GM18861 (cell line): ENCODE data around the gene CC2D2B.
"Not testable (repeated sequence)": the region's sequence is repeated elsewhere in the genome, so short reads cannot be mapped to it uniquely, and the experiment has no call there.

Experiments used
- ATAC-seq: cut with Tn5 transposase; IDR thresholded peaks from one replicate; pipeline ENCODE4 v1.9.1; 2021; ENCODE audit not compliant: unreplicated experiment

CC2D2B gene

DNA sequence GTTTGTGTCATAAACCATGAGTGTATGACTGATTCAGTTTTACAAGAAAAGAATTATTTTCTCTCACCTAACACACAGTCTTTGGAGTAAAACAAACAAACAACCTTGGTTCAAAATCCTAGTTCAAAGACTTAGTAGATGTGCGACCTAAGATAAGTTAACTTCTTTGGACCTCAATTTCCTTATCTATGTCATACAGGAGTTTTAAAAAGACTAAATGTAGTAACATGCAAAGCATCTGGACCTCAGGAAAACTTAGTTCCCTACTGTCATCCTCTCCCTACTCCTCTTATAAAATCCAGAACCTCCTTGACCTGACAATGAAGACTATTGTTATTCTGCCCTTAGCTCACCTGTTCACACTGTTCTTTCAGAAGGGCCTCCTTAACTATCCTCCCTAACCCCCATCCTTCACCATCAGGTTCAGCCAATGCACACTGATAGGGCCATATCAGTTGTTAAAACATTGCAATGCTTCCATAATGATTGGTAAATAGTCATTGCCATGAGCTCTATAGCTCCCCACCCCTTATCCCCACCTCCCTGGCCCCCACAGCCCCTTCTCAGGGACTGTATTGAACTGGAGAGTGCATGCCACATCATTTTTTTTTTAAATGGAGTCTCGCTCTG, 106.8 kb downstream of the CC2D2B start:
- ATAC-seq = no peak

- ATAC-seq = peak; percentile 59
Measured at GRCh38 chr10:96017191-96017687, 109.5 kb downstream of the CC2D2B start.

DNA sequence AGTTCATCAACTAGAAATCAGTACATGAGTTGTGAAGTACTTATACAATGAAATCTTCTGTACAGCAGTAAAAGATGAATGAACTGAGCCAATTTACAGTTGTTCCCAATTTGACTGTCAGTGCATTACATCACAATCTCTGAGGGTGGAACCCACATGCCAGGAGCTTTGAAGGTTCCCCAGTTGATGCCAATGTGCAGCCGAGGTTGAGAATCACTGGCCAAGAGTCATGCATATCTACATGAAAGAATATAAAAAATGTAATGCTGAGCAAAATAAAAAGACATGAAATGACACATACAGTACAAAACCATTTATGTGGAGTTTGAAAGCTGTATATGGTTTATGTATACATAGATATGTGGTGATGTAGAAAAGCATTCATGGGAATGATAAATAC, 113.6 kb downstream of the CC2D2B start:
- ATAC-seq = no peak

GRCh38 chr10:96022739-96023138, 115.0 kb downstream of the CC2D2B start:
- ATAC-seq = no peak

DNA sequence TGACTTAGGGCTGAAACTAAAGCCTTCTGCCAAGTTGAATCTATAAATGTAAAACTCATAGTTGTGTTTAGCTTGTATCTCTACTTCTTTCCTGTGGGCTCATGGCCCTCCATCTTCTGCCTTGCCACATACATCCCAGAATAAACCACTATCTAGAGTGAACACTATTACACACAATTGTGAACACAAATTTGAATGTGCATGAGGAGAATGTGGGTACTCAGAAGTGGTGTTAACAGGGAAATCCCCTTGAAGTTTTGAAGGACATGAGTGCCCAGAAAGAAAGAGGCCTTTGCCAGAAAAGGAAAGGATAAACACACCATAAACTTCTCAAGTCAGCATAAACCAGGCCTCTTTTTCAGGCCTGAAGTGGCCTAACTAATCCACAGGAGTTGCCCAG, 115.4 kb downstream of the CC2D2B start:
- no peak for ATAC-seq

- ATAC-seq = no peak
Measured at GRCh38 chr10:96025566-96025965, 117.8 kb downstream of the CC2D2B start.

DNA sequence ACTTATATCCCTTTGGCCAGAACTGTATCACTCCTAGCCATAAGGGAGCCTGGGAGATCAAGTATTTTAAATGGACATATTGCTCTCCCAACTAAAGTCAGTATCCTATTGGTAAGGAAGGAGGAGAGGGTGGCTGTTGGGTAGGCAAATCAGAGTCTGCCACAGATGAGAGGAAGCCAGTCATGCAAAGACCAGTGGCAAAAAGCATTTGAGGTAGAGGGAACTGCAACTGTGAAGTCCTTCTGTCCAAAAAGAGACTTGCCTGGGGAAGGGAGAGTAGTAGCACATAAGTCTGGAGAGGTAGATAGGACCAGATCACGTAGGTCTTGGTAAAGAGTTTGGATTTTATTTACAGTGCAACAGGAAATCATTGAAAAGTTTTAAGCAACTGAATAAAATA, 126.8 kb downstream of the CC2D2B start:
- ATAC-seq = no peak

DNA sequence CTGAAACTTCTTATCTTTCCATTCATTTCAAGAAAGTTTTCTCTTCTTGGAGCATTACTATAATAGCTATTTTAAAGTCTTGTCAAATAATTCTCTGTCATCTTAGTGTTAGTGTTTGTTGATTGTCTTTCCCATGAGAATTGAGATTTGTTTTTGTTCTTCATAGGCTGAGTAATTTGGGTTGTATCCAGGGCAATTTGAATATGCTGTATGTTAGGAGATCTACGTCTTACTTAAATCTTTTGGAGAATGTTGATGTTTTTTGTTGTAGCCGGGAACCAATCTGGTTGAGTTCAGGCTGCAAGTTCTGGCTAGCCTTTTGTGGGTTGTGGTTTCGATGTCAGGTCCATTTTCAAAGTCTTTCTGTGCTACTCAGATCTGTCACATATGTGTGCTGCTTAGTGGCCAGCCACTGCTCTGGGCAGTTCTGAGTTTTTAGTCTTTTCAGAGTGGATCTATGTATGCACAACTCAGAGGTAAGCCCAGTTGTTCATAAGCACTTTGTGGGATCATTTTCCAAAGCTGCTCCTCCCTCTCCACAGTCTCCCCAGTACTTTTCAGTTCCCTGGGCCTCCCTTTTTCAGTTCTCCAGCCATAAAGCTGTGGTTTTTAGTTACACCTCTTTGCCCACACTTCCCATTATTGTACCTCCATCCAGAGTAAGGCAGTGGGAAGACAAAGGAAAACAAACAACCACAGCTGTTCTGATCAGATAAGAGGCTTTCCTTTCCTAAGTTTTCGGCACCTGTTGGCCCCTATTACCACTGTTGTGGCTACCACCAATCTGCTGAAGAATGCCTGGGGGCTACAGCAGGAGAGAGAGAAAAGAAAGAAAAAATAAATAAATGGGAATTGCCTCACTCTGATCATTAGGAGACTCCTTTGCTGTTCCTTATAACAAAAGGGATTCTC, 131.0 kb downstream of the CC2D2B start:
- no peak for ATAC-seq

- ATAC-seq = no peak
Measured at GRCh38 chr10:96041146-96041545, 133.4 kb downstream of the CC2D2B start.

- ATAC-seq = peak; percentile 87
Measured at GRCh38 chr10:96043033-96043892, 135.5 kb downstream of the CC2D2B start, which contains the start of gene CCNJ. Gene CCNJ (plus strand): TSS chr10:96043583. CDS start chr10:96044394, 811 bp downstream.

GRCh38 chr10:96043893-96044715, 136.3 kb downstream of the CC2D2B start:
- peak; percentile 13 for ATAC-seq

DNA sequence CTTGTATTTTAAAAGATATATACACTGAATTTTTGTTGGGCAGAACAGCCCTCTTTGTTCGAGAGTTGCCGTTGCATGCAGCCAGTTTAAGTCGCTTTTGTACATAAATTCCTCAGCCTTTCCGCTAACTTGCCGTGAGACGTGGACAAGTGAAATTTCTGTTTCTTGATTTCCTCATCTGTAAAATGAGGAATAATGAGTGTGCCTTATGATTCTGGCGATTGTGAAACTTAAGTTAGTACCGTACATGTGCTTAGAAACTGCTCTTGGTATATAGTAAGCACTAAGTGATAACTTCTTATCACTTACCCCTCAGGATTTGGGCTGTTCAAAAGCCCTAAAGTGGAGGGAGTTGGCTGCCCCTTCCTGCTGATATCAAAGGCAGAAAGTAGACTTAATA, 137.0 kb downstream of the CC2D2B start:
- ATAC-seq = no peak

- no peak for ATAC-seq
Measured at GRCh38 chr10:96046546-96046945, 138.8 kb downstream of the CC2D2B start.

- no peak for ATAC-seq
Measured at GRCh38 chr10:96047004-96047649, 139.4 kb downstream of the CC2D2B start.

GRCh38 chr10:96047925-96048324, 140.2 kb downstream of the CC2D2B start:
- ATAC-seq = not testable (repeated sequence)

GRCh38 chr10:96049340-96049739, 141.6 kb downstream of the CC2D2B start:
- ATAC-seq = no peak

- ATAC-seq = no peak
Measured at GRCh38 chr10:96053985-96054384, 146.2 kb downstream of the CC2D2B start.

GRCh38 chr10:96056787-96057186, 149.0 kb downstream of the CC2D2B start:
- ATAC-seq = no peak

DNA sequence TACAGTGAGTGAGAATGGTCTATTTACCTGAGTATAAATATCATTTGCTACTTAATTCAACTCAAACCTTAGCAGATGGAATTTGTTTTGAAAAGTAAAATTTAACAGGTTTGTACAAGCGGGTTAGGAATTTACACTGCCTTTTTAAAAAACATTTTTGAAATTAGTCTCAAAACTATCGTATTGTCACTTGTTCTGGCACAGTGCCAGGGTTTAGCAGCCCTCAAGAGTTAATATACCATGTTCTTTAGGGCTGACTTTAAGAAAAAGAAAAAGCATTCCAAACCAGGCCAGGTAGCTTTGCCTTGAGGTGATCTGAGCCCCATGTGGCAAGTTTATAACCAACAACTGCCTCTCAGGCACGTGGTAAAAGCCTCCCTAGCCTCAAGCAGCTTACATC, 153.5 kb downstream of the CC2D2B start:
- no peak for ATAC-seq

DNA sequence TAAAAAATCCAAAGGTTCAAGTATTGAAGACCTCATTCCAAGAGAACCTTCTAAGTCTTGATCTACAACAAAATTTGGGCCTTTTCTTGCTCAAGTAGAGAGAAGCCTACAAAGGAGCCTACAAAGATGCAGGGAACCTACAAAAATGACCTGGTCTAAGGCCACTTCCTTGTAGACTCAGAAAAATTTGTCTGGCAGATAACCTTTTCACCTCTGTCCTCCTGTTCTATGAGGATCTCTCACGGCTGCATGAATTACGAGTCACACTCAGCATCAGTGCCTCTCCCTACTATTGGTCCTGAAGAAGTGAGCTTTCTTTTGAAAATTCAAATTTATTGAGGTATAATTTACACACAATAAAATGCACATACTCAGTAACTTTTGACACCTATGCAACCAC, 164.9 kb downstream of the CC2D2B start:
- no peak for ATAC-seq
